HG02884 (cell line): ENCODE measurements around the gene CHD5.
"Not testable (repeated sequence)": the region's sequence is repeated elsewhere in the genome, so short reads cannot be mapped to it uniquely, and the experiment has no call there.

Experiments used
- ATAC-seq: cut with Tn5 transposase; IDR thresholded peaks from one replicate; pipeline ENCODE4 v1.9.1; 2021; ENCODE audit warnings: mild to moderate bottlenecking, moderate library complexity; ENCODE audit not compliant: unreplicated experiment

CHD5 gene

DNA sequence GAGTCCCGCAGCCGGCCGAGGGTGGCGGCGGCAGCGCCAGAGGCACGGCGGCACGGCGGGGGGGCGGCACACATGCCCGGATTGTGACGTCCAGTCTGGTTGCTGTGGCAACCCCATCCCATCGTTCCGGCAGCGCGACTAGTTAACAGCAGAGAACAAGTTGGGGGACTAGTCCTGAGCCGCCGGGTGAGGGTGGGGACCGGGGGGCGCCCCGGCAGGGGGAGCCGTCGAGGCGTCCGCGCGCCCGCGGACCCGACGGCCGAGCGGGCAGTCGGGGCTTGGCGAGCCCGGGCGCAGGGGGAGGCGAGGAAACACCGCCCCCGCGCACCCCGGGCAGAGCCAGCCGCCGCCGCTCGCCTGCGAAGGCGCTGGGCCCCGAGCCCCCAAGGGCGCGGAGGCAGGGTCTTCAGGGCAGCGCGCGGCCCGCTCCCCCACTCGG is at the start of gene CHD5:
Gene CHD5, minus strand, starts transcription at position 54 of the 439 bp plus-strand sequence. CDS start 298 bp downstream, outside the sequence.
- no peak for ATAC-seq

DNA sequence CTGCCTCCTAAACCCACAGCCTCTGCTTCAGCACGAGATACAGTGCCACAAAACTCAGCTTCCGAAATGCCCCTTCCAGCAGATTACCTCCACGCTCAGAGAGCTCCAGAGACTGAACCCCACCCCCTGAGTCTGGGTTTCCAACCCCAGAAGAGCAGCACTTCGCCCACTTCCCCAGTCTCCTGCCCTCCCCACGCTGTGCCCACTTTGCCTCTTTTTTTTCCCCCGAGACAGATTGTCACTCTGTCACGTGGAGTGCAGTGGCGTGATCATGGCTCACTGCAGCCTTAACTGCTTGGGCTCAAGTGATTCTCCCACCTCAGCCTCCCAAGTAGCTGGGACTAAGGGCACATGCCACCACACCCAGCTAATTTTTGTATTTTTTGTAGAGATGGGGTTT is 45.5 kb upstream of the CHD5 start:
- no peak for ATAC-seq

DNA sequence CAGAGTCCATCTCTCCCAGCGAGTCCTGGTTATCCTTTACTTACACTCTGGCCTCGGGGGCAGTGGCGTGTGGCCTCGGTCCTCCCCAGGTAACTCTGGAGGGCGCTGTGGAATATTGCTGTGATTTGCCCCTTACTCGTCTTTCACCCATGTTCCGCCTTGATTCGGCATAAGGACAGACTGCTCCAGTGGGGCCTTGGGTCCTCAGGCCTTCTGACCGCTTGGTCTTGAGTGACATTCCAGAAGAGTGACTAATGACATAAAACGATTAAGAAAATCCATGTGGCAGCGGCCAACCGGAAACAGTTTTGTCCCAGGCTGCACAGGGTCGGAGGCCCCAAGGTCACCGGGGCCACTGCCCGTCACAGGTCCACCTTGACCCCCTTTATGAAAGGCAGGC is 44.6 kb upstream of the CHD5 start:
- no peak for ATAC-seq

DNA sequence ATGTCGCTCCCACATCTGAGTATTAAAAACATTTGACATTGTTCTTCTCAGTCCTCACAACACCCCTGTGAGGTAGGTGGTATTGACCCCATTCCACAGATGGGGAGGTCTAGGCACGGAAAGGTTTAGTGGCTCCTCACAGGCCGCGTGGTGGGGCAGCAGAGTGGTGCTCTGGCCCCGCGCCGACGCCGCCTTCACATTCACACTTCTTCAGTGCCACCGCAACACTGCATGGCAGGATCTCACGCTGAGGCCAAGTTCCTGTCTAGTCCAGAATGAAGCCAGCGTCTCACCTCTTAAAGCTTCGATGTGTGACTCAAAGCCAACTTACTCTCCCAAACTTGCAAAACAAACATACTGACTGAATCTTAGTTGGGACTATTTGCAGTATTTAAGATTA is 43.5 kb upstream of the CHD5 start:
- ATAC-seq: no peak

DNA sequence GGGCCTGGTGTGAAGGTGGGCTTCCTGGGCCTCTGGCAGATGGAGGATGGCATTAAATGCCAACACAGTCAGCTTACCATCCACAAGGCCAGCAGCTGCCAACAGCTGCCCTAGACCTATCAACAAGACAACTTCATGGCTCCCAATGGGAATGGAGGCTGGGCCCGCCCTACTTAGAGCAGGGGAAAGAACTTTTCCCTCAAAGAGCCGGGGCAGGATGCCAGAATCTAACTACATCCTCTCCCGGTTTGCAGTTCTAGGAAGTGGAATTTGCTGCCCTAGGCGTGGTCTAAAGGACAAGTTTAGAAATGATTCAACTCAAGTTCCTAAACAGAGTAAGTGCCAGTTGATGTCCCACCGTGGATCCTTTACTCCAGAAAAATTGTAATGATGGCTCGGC is 42.5 kb upstream of the CHD5 start:
- no peak for ATAC-seq

DNA sequence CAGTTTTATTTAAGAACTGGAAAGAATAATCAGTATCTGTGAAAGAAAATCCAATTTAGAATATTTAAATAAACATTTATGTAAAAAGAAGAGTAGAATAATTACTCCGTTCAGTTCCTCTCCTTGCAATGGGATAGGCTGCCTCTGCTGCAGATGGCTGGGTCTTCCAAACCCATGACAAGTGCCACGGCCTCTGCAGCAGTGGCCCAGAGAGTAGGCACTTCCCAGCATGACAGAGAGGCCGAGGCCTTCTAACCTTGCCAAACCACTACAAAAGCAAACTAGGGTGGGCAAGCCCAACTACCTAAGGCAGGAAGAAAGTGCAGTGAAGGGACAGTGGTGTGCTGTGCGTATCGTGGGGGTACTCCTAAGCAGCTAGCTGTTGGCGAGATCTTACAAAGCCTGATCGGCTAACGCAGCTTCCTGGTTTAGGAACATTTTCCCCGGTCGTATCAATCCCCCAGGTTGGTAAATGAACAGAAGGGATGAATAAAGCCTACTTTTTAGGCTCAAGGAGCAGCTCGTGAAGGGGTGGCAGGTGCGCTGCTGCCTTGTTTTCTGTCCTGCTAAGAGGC is 41.2 kb upstream of the CHD5 start:
- ATAC-seq: no peak

DNA sequence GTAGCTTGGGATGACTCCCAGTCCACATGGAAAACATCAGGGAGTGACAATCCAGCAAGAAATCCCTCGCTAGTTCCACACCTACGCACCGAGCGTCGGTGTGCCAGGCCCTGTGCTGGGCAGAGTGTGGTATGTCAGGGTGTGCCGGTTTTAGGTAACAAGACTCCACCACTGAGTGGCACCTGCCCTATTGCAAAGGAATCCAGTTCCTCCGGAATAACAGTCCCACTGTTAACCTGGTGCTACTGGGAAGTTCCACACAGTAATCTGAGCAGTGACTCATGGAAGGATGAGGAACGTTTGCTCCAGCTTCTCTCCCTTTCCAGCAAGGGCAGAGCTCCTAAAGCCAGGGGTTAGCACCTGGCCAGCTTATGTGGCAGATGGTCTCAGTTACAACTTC is 40.1 kb upstream of the CHD5 start:
- ATAC-seq: no peak

DNA sequence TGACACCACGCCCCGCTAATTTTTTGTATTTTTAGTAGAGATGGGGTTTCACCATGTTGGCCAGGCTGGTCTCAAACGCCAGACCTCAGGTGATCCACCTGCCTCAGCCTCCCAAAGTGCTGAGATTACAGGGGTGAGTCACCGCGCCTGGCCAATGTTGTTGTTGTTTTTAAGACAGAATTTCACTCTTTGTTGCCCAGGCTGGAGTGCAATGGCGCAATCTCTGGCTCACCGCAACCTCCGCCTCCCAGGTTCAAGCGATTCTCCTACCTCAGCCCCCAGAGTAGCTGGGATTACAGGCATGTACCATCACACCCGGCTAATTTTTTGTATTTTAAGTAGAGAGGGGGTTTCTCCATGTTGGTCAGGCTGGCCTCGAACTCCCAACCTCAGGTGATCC is 39.5 kb upstream of the CHD5 start:
- ATAC-seq: not testable (repeated sequence)

DNA sequence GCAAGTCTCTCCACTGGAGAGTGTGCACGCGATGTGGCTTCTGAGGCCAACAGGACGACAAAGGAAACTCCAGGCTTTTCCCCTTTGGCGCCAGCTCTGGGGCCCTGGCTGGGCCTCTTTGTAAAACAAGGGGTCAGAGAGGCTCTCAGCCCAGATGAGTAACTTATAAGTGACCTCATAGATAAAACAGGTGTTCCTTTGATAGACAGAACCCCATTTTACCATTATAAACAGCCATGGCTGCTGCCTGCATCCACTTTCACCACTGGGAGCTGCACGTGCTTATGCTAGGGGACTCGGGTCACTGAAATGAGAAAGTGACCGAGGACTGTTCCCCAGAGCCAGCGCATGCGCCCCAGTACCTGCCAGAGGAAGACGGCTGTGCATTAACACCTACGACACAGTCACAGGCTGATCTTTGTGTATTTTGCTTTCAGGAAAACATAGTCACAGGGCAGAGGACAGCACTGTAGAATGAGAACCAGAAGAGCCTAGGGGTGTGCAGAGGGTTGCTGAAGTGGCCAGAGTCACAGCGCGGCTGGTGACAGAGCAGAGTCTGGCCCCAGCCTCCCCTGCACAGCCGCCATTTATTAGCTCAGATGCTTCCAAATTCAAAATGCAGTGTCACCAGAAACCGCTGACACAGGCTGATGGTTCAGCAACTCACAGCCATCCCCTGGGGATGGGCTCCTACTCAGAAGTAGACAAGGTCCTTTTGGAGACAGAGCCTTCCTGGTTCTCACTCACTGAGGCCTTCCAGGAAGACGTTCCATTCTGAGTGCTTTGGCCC is 38.4 kb upstream of the CHD5 start:
- ATAC-seq: no peak

DNA sequence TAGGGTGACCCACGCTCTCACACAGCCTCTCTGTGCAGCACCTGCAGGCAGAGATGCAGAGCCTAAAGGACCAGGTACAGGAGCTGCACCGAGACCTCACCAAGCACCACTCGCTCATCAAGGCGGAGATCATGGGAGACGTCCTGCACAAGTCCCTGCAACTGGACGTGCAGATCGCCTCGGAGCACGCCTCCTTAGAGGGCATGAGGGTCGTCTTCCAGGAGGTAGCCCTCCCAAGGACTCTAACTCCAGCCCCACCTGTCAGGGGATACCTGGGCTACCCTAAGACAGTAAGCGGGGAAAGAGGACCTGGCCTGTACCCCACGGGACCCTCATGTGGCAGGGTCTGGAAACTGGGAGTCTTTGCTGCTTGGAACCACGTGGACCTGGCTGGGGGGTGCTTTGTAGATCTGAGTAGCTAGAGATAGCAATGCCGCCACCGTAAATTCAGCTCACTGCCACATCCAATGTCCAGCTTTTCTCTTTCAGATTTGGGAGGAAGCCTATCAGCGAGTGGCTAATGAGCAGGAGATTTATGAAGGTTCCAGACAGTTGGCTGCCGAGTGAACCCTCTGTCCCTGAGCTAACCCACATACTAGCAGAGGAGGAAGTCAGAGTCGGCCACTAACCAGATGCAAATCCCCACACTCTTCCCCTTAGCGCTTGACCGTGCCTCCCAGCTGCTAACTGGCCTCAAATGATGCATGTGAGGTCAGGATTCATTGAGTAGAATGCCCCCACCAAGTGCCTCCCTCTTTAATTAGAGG is 32.3 kb upstream of the CHD5 start:
- ATAC-seq: no peak

DNA sequence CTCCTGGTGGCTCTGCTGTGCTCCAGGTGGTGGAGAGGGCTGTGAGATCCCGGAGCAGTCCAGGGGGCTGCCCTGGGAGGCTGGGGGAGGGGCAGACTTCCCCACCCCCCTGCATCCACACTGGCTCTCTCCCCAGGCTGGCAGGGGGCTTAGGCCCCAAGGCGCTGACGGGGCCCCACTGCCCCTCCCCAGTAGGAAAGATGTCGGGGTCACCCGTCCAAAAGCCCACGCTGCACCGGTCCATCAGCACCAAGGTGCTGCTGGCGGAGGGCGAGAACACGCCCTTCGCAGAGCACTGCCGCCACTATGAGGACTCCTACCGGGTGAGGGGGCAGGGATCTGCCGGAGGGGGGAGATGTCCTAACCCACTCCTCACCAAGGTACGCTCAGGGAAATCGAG is 31.6 kb upstream of the CHD5 start:
- no peak for ATAC-seq

DNA sequence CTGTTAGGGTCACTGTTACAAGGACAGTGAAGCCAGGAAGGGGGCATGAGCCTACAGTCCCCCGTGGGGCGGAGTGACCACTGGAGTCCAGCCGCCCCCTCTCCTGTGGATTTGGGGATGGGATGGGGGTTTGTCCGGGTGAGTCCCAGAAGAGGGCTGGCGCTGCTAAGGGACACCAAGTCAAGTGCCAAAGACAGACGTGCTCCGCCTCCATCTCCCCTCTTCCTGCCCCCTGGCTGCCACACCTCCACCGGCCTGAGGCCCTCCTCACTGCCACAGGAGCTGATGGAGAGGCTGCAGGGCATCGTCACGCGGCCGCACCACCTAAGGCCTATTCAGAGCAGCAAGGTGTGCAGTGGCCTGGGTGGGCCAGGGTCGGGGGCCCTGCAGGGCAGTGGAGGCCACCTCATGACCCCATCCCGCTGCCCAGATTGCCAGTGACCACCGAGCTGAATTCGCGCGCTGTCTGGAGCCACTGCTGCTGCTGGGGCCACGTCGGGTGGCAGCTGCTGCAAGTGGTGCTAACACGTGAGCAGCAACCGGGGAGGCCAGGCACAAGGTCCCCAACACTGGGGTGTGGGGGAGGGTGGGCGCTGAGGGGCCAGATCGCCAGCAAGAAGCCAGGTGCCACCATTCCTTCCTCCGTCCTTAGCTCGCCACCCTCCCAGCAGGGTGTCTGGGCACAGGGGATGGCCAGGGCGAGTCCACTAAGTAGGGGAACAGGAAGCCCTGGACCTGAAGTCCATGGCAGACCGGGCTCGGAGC is 30.7 kb upstream of the CHD5 start:
- ATAC-seq: no peak

DNA sequence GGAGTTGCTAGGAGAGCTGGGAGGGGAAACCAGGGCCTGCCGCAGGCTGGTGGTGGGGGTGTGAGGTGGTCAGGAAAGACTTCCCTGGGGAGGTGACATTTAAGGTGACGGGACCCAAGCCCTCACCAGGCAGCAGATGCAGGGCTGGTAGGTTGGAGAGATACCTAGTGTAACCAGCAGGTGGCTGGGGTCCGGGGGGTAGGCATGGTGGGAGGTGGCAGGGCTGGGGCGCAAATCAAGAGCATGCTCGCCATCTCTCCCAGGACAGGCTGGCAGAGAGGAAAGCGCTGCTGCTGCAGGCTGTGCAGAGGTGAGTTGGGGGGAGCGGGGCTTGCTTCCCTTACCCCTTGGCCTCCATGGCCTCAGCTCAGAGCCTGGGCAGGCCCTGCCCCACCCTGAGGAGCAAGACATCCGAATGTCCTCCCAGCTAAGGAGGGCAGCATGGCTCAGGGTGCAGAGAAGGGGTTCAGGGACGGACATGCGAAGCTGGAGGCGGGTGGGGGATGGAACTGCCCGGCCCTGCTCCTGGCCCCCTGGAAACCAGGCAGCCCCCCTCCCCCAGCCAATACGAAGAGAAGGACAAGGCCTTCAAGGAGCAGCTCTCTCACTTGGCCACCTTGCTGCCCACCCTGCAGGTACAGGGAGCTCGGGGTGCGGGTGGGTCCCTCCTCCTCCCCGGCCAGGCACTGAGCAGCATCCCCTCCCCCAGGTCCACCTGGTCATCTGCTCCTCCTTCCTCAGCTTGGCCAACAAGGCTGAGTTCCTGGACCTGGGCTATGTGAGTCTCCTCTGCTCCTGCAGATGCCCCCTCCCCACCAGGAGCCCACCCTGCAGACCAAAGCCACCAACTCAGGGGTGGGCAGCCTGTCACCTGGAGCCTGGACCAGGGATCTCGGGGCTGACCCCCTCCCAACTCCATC is 29.8 kb upstream of the CHD5 start:
- no peak for ATAC-seq

DNA sequence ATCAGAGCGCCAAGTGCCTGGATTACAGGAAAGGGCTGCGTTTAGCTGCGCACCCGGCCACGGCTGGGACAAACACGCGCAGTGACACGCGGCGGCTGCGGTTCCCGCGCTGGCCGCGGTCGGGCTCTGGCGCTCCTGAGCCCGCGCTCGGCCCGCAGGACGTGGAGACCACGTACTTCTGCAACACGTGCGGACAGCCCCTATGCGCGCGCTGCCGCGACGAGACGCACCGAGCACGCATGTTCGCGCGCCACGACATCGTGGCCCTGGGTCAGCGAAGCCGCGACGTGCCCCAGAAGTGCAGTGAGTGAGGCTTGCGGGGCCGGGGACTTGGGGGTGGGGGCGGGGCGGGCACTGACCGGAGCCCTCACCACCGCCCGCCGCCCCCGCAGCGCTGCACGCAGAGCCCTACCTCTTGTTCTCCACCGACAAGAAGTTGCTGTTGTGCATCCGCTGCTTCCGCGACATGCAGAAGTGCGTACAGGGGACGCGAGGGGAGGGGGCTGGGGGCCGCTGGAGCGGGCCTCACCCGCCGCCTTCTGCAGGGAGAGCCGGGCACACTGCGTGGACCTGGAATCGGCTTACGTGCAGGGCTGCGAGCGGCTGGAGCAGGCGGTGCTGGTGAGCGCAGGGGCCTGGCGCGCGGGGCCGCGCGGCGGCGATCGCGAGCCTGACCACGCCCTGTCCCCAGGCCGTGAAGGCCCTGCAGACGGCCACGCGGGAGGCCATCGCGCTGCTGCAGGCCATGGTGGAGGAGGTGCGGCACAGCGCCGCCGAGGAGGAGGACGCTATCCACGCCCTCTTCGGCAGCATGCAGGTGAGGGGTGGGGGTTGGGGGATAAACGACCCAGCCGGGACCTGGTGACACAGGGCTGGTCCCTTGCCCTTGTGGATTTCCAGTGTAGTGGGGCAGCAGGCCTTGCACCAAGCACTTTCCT is 28.9 kb upstream of the CHD5 start:
- no peak for ATAC-seq

DNA sequence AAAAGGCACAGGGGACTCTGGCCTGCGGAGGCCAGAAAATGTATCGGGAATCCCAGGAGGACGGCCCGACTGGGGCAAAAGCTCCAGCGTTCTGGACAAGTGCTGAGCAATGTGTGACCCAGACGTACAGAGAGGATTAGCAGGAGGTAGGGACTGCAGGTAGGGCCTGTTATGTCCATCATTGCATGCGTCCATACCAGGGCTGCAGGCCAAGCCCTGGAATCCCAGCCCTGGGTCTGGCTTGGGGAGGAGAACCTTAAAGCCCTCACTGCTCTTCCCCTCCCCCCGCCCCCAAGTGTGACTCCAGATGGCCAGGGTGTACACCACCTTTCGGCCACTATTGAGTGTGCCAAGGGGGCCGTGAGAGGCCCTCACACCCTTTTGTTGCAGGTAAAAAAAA is 27.8 kb upstream of the CHD5 start:
- ATAC-seq: no peak

DNA sequence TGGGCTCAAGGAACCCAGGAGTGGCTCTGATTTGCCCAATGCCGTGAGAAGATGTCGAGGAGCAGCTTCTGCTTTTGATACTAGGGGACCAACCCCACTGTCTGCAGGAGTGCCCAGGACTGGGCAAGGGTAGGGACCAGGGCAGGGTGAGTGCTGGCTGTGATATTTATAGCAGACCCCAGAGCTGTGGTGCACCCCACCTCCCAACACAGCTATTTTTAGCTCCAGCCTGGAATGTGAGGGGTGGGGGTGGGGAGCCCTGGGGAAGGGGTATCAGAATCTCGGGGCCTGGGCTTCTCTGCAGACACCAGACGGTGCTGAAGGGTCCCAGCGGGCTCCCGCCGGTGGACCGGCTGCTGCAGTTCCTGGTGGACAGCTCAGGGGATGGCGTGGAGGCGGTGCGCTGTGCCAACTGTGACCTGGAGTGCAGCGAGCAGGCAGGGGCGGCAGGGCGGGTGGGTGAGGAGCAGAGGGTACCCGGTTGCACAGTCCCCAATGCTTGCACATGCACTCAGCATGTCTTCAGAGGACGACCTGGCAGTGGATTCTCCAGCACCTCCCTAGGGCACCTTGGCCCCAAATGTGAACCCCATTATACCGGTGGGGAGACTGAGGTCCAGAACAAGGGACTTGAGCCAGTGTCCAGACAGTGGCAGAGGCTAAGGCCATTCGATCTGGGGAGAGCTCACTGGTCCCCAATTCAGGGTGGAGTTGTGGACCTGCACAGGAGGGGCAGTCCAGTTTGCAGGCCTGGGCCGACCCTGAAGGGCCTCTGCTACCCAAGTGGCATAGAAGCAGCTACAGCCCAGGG is 27.2 kb upstream of the CHD5 start:
- ATAC-seq: no peak

DNA sequence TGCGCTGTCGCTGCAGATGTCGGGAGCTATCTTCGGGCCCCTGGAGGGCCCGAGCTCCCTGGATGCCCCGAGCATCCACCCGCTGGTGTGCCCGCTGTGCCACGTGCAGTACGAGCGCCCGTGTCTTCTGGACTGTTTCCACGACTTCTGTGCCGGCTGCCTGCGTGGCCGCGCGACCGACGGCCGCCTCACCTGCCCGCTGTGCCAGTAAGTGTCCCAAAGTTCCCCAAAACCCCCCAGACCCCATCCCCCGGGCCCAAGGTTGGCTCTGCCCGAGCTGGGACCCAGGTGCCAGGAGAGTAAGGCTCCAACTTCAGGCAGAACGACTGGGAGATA is 26.4 kb upstream of the CHD5 start:
- ATAC-seq: no peak

DNA sequence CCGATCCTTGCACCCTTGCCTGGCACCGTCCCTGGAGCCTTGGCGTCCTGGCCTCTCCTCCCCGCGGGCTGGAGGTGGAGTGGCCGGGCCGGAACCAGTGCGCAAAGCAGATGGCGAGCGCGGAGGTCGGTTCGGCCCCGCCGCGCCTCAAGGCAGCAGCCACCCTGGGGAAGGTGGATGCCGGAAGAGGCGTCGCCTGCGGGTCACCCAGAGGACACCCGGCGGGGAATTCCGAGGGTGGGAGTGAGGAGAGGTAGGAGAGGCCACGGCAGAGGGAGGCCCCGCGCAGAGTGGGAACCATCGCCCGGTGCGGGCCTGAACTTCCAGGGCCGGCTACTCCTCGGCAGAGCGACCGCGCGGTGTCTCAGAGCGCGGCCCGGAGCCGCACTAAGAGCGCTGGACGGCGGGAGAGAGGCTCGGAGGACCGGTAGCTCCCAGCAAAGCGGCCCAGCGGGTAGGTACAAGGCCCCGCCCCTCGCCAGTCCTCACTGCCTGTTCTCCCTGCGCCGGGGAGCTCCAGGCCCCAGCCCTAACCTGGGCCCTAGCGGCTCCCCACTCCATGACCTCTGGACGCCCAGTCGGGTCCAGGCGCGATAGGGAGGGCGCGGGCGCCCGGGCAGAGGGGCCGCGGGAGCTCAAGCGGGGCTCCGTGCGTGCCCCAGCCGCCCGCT is 25.9 kb upstream of the CHD5 start, which contains the start of gene RNF207:
Gene RNF207, plus strand, starts transcription at position 271 of the 671 bp plus-strand sequence. CDS start 417 bp downstream, outside the sequence.
- peak; percentile 61 for ATAC-seq
